HEK293 (cell line): ENCODE measurements around the gene PLXNA2.
A peak's percentile ranks its signal among the peaks of the same experiment; 100 is the strongest.

ENCODE experiments used
- AEBP2 ChIP-seq: fragments of 450-650 bp; formaldehyde crosslinking; IDR thresholded peaks from 2 replicates; pipeline ENCODE4 v1.5.1; 2016; ENCODE audit warnings: missing biosample characterization, missing genetic modification characterization, borderline replicate concordance
- EGR2 ChIP-seq: fragments of 450-650 bp; formaldehyde crosslinking; IDR thresholded peaks from 2 replicates; pipeline ENCODE4 v1.5.1; 2016; ENCODE audit warnings: low read depth, missing biosample characterization, missing genetic modification characterization
- FEZF1 ChIP-seq: fragments of 450-650 bp; formaldehyde crosslinking; IDR thresholded peaks from 2 replicates; pipeline ENCODE4 v1.5.1; 2016; ENCODE audit warnings: missing biosample characterization, missing genetic modification characterization
- GLIS1 ChIP-seq: fragments of 450-650 bp; formaldehyde crosslinking; IDR thresholded peaks from 2 replicates; pipeline ENCODE4 v1.5.1; 2016; ENCODE audit warnings: missing biosample characterization, missing genetic modification characterization
- HOXC10 ChIP-seq: sonication (generic); formaldehyde crosslinking; IDR thresholded peaks from 2 replicates; pipeline ENCODE4 v1.8.1; 2023; ENCODE audit warnings: mild to moderate bottlenecking, missing genetic modification reagents
- INSM2 ChIP-seq: fragments of 450-650 bp; formaldehyde crosslinking; IDR thresholded peaks from 2 replicates; pipeline ENCODE4 v1.5.1; 2016; ENCODE audit warnings: missing biosample characterization, missing genetic modification characterization
- KLF1 ChIP-seq: fragments of 450-650 bp; formaldehyde crosslinking; IDR thresholded peaks from 2 replicates; pipeline ENCODE4 v1.5.1; 2016; ENCODE audit warnings: missing biosample characterization, missing genetic modification characterization
- MZF1 ChIP-seq: fragments of 450-650 bp; formaldehyde crosslinking; IDR thresholded peaks from 2 replicates; pipeline ENCODE4 v1.5.1; 2017; ENCODE audit warnings: missing biosample characterization, missing genetic modification characterization, borderline replicate concordance
- SETDB1 ChIP-seq: IDR thresholded peaks from one replicate; pipeline ENCODE4 v1.6.1; 2017; ENCODE audit warnings: mild to moderate bottlenecking, low read length, moderate library complexity, mixed read lengths; ENCODE audit not compliant: insufficient read length
- TCF7L2 ChIP-seq: IDR thresholded peaks from 2 replicates; pipeline ENCODE4 v1.6.1; 2011; ENCODE audit warnings: low read depth, mild to moderate bottlenecking, inconsistent platforms, low read length, moderate library complexity, borderline replicate concordance
- YY2 ChIP-seq: fragments of 450-650 bp; formaldehyde crosslinking; IDR thresholded peaks from 2 replicates; pipeline ENCODE4 v1.5.1; 2016; ENCODE audit warnings: missing biosample characterization, missing genetic modification characterization
- ZBTB1 ChIP-seq: fragments of 450-650 bp; formaldehyde crosslinking; IDR thresholded peaks from 2 replicates; pipeline ENCODE4 v1.5.1; 2016; ENCODE audit warnings: missing biosample characterization, missing genetic modification characterization
- ZBTB48 ChIP-seq: fragments of 450-650 bp; formaldehyde crosslinking; IDR thresholded peaks from 2 replicates; pipeline ENCODE4 v1.5.1; 2016; ENCODE audit warnings: missing biosample characterization, missing genetic modification characterization
- ZBTB6 ChIP-seq: fragments of 450-650 bp; formaldehyde crosslinking; IDR thresholded peaks from 2 replicates; pipeline ENCODE4 v1.5.1; 2017; ENCODE audit warnings: missing biosample characterization, missing genetic modification characterization
- ZFP37 ChIP-seq: fragments of 450-650 bp; formaldehyde crosslinking; IDR thresholded peaks from 2 replicates; pipeline ENCODE4 v1.5.1; 2016; ENCODE audit warnings: missing biosample characterization, missing genetic modification characterization
- ZIC2 ChIP-seq: fragments of 450-650 bp; formaldehyde crosslinking; IDR thresholded peaks from 2 replicates; pipeline ENCODE4 v1.5.1; 2016; ENCODE audit warnings: missing biosample characterization, missing genetic modification characterization
- ZNF114 ChIP-seq: fragments of 450-650 bp; formaldehyde crosslinking; IDR thresholded peaks from 2 replicates; pipeline ENCODE4 v1.5.0; 2017; ENCODE audit warnings: missing biosample characterization, missing genetic modification characterization
- ZNF140 ChIP-seq: fragments of 450-650 bp; formaldehyde crosslinking; IDR thresholded peaks from 2 replicates; pipeline ENCODE4 v1.5.1; 2016; ENCODE audit warnings: missing biosample characterization, missing genetic modification characterization
- ZNF239 ChIP-seq: fragments of 450-650 bp; formaldehyde crosslinking; IDR thresholded peaks from 2 replicates; pipeline ENCODE4 v1.5.1; 2016; ENCODE audit warnings: missing biosample characterization, missing genetic modification characterization
- ZNF24 ChIP-seq: fragments of 450-650 bp; formaldehyde crosslinking; IDR thresholded peaks from 2 replicates; pipeline ENCODE4 v1.5.1; 2016; ENCODE audit warnings: missing biosample characterization, missing genetic modification characterization
- ZNF266 ChIP-seq: fragments of 450-650 bp; formaldehyde crosslinking; IDR thresholded peaks from 2 replicates; pipeline ENCODE4 v1.5.1; 2016; ENCODE audit warnings: missing biosample characterization, missing genetic modification characterization, low read depth
- ZNF274 ChIP-seq, 2 experiments: fragments of 200-500 bp in 1 of 2; fragments of 450-650 bp in 1 of 2; sonication (Bioruptor generic) in 1 of 2; formaldehyde crosslinking in 1 of 2; IDR thresholded peaks; 2 replicates each; pipeline versions ENCODE4 v1.5.1 to v1.6.1; 2014 to 2016; ENCODE audit warnings: borderline replicate concordance in 1 of 2, inconsistent platforms in 1 of 2, low read length in 1 of 2, missing biosample characterization in 1 of 2, missing genetic modification characterization in 1 of 2
- ZNF311 ChIP-seq: fragments of 450-650 bp; formaldehyde crosslinking; IDR thresholded peaks from 2 replicates; pipeline ENCODE4 v1.5.1; 2017; ENCODE audit warnings: missing biosample characterization, missing genetic modification characterization, borderline replicate concordance
- ZNF514 ChIP-seq: fragments of 450-650 bp; formaldehyde crosslinking; IDR thresholded peaks from 2 replicates; pipeline ENCODE4 v1.5.1; 2016; ENCODE audit warnings: missing biosample characterization, missing genetic modification characterization
- ZNF518A ChIP-seq: fragments of 450-650 bp; formaldehyde crosslinking; conservative IDR thresholded peaks from 2 replicates; pipeline ENCODE4 v1.5.1; 2016; ENCODE audit warnings: low read depth, missing biosample characterization, missing genetic modification characterization
- ZNF549 ChIP-seq: fragments of 450-650 bp; IDR thresholded peaks from 2 replicates; pipeline ENCODE4 v1.5.1; 2018; ENCODE audit warnings: missing biosample characterization, missing genetic modification characterization, mild to moderate bottlenecking, inconsistent platforms, moderate library complexity
- TF ChIP-seq, protein P1 (sequence below): fragments of 450-650 bp; formaldehyde crosslinking; IDR thresholded peaks from 2 replicates; pipeline ENCODE4 v1.5.1; 2017; ENCODE audit warnings: missing biosample characterization, missing genetic modification characterization
- TF ChIP-seq, protein P2 (sequence below): fragments of 450-650 bp; formaldehyde crosslinking; IDR thresholded peaks from 2 replicates; pipeline ENCODE4 v1.5.1; 2016; ENCODE audit warnings: missing biosample characterization, missing genetic modification characterization

PLXNA2 gene

DNA sequence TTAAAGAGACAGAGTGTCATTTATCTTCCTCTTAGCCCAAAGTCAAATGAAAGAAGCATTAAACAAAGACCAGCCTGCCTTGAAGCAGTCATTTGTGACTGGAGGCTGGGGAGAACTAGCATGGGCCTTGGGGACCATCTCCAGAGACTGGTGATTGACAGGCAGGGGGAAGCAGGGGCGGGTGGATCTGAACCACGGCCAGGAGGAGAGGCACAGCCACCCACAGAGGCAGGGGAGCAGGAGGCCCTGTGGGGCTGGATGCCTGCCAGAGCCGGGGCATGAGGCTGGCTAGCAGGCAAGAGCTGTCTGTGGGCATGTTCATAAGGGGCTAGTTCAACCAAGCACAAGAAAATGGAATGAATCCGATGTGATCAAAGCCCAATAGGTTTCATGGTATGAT is 73.9 kb downstream of the PLXNA2 start (continued):
- TF ChIP-seq ZBTB1 (tag by site-specific recombination), result no peak
- no peak for TF ChIP-seq ZFP37 (tag by site-specific recombination)
- TF ChIP-seq ZIC2, result peak; percentile 70
- TF ChIP-seq FEZF1 (tag by site-specific recombination), result no peak
- TF ChIP-seq ZNF311 (tag by site-specific recombination), result no peak
- no peak for TF ChIP-seq AEBP2 (tag by site-specific recombination)
- peak; percentile 88 for TF ChIP-seq EGR2 (tag by site-specific recombination)
- peak; percentile 88 for TF ChIP-seq GLIS1 (tag by site-specific recombination)
- no peak for TF ChIP-seq TCF7L2
- TF ChIP-seq ZNF239 (tag by site-specific recombination), result no peak
- TF ChIP-seq SETDB1, result no peak
- TF ChIP-seq, protein P1, sequence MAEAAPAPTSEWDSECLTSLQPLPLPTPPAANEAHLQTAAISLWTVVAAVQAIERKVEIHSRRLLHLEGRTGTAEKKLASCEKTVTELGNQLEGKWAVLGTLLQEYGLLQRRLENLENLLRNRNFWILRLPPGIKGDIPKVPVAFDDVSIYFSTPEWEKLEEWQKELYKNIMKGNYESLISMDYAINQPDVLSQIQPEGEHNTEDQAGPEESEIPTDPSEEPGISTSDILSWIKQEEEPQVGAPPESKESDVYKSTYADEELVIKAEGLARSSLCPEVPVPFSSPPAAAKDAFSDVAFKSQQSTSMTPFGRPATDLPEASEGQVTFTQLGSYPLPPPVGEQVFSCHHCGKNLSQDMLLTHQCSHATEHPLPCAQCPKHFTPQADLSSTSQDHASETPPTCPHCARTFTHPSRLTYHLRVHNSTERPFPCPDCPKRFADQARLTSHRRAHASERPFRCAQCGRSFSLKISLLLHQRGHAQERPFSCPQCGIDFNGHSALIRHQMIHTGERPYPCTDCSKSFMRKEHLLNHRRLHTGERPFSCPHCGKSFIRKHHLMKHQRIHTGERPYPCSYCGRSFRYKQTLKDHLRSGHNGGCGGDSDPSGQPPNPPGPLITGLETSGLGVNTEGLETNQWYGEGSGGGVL (tag by site-specific recombination), result 0 out of 2 replicates have a peak, but pooled peaks have one; percentile 30
- no peak for TF ChIP-seq ZNF266 (tag by site-specific recombination)
- TF ChIP-seq ZNF518A (tag by site-specific recombination), result no peak
- TF ChIP-seq ZNF24, result no peak
- TF ChIP-seq ZNF114 (tag by site-specific recombination), result no peak
- no peak for TF ChIP-seq YY2 (tag by site-specific recombination)
- TF ChIP-seq, protein P2, sequence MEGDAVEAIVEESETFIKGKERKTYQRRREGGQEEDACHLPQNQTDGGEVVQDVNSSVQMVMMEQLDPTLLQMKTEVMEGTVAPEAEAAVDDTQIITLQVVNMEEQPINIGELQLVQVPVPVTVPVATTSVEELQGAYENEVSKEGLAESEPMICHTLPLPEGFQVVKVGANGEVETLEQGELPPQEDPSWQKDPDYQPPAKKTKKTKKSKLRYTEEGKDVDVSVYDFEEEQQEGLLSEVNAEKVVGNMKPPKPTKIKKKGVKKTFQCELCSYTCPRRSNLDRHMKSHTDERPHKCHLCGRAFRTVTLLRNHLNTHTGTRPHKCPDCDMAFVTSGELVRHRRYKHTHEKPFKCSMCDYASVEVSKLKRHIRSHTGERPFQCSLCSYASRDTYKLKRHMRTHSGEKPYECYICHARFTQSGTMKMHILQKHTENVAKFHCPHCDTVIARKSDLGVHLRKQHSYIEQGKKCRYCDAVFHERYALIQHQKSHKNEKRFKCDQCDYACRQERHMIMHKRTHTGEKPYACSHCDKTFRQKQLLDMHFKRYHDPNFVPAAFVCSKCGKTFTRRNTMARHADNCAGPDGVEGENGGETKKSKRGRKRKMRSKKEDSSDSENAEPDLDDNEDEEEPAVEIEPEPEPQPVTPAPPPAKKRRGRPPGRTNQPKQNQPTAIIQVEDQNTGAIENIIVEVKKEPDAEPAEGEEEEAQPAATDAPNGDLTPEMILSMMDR, result no peak
- TF ChIP-seq ZBTB6 (tag by site-specific recombination), result no peak
- TF ChIP-seq ZBTB48 (tag by site-specific recombination), result peak; percentile 66
- TF ChIP-seq KLF1 (tag by site-specific recombination), result no peak
- TF ChIP-seq HOXC10 (CRISPR knock-in tag), result no peak
- TF ChIP-seq MZF1 (tag by site-specific recombination), result no peak
- TF ChIP-seq ZNF274 (IDR thresholded peaks at IDR 0.05; ENCODE audit: low read length), result no peak
- no peak for TF ChIP-seq ZNF274 (tag by site-specific recombination; IDR thresholded peaks at IDR 0.05; ENCODE audit: borderline replicate concordance)
- TF ChIP-seq ZNF549 (tag by site-specific recombination), result no peak
- no peak for TF ChIP-seq ZNF514 (tag by site-specific recombination)
- TF ChIP-seq ZNF140 (tag by site-specific recombination), result no peak
- TF ChIP-seq INSM2 (tag by site-specific recombination), result no peak
